H1 (cell line): Measurements from ENCODE around the gene STXBP4. TPM values are rescaled to one million over a fixed set of nuclear protein-coding genes. Genes with fewer than 3 reads are reported as not detected.

Experiments used
- CTCF ChIA-PET: fragments of 300-600 bp; sonication (Branson Sonifier 250); formaldehyde crosslinking; loops from one replicate; lab custom pipeline; 2021; ENCODE audit not compliant: partially characterized antibody; lab: Charles Lee
- POLR2A ChIA-PET: fragments of 300-600 bp; sonication (Branson Sonifier 250); formaldehyde crosslinking; loops from one replicate; lab custom pipeline; 2021; ENCODE audit warnings: inconsistent platforms; ENCODE audit not compliant: partially characterized antibody; lab: Charles Lee
- DNase-seq, 2 experiments: peaks; one replicate each; pipeline versions ENCODE4 v3.0.0 to v3.0.0-alpha.2; 2010 to 2022; ENCODE audit warnings: low spot score in 2 of 2, low read depth in 1 of 2, mixed read lengths in 1 of 2
- FAIRE-seq: peaks from 2 replicates; lab custom pipeline; 2011; peaks lifted over from hg19 to GRCh38; lab: Jason Lieb, UNC
- H2AFZ ChIP-seq: 2 replicates; pipeline ENCODE4 v1.8.1; 2012; ENCODE audit warnings: low read length, inconsistent platforms
- H2AK5ac ChIP-seq: 2 replicates; pipeline ENCODE4 v1.6.1; 2013; ENCODE audit warnings: low read depth, low read length
- H2BK120ac ChIP-seq: replicated peaks from 2 replicates; pipeline ENCODE3; 2013; ENCODE audit warnings: low read depth, low read length, inconsistent platforms
- H2BK12ac ChIP-seq: 2 replicates; pipeline ENCODE4 v1.6.1; 2013; ENCODE audit warnings: low read depth, low read length
- H2BK15ac ChIP-seq: 2 replicates; pipeline ENCODE4 v1.6.1; 2013; ENCODE audit warnings: low read length
- H2BK20ac ChIP-seq: 2 replicates; pipeline ENCODE4 v1.6.1; 2013; ENCODE audit warnings: low read length
- H2BK5ac ChIP-seq: 2 replicates; pipeline ENCODE4 v1.6.1; 2013; ENCODE audit warnings: low read depth, low read length
- H3K14ac ChIP-seq: 2 replicates; pipeline ENCODE4 v1.6.1; 2013; ENCODE audit warnings: inconsistent platforms; ENCODE audit not compliant: insufficient read length
- H3K18ac ChIP-seq: 2 replicates; pipeline ENCODE4 v1.6.1; 2013; ENCODE audit warnings: low read length; ENCODE audit errors: extremely low read depth
- H3K23ac ChIP-seq: 2 replicates; pipeline ENCODE4 v1.6.1; 2013; ENCODE audit warnings: inconsistent platforms; ENCODE audit not compliant: insufficient read length
- H3K23me2 ChIP-seq: 2 replicates; pipeline ENCODE4 v1.6.1; 2013; ENCODE audit warnings: low read depth, low read length
- H3K27ac ChIP-seq: 2 replicates; pipeline ENCODE4 v1.6.1; 2011; ENCODE audit warnings: low read depth, low read length, inconsistent platforms
- H3K27me3 ChIP-seq, 4 experiments: replicated peaks in 1 of 4; 1 replicate in 1 of 4; 2 replicates in 3 of 4; pipeline versions ENCODE4 v1.6.1 to v1.8.1; 2011 to 2013; ENCODE audit warnings: low read length in 3 of 4, mild to moderate bottlenecking in 3 of 4, inconsistent platforms in 2 of 4, mixed read lengths in 2 of 4, moderate library complexity in 1 of 4; ENCODE audit not compliant: control insufficient read depth in 3 of 4, insufficient read depth in 3 of 4; ENCODE audit errors: extremely low read depth in 1 of 4
- H3K36me3 ChIP-seq, 4 experiments: 2 replicates each; pipeline versions ENCODE4 v1.6.1 to v1.8.1; 2011 to 2013; ENCODE audit warnings: mild to moderate bottlenecking in 4 of 4, low read length in 3 of 4, moderate library complexity in 2 of 4, control low read depth in 1 of 4, inconsistent platforms in 1 of 4; ENCODE audit not compliant: insufficient read depth in 4 of 4, control insufficient read depth in 2 of 4
- H3K4ac ChIP-seq: replicated peaks from 2 replicates; pipeline ENCODE3; 2013; ENCODE audit warnings: low read length, low read depth, mixed read lengths, inconsistent platforms; ENCODE audit not compliant: insufficient read length
- H3K4me1 ChIP-seq, 4 experiments: replicated peaks in 1 of 4; 1 replicate in 1 of 4; 2 replicates in 3 of 4; pipeline versions ENCODE4 v1.6.1 to v1.8.1; 2011 to 2013; ENCODE audit warnings: low read length in 3 of 4, inconsistent platforms in 2 of 4, mixed read lengths in 1 of 4; ENCODE audit not compliant: insufficient read depth in 4 of 4, control insufficient read depth in 3 of 4
- H3K4me2 ChIP-seq, 2 experiments: 2 replicates each; pipeline versions ENCODE4 v1.6.1 to v1.8.1; 2011 to 2013; ENCODE audit warnings: low read depth in 2 of 2, low read length in 2 of 2, control low read depth in 1 of 2, inconsistent platforms in 1 of 2, mild to moderate bottlenecking in 1 of 2; ENCODE audit not compliant: insufficient read depth in 1 of 2
- H3K4me3 ChIP-seq, 4 experiments: fragments of 200-600, 300-600 bp in 1 of 4; sonication (generic), shearing (Covaris generic), sonication (Bioruptor Twin) in 1 of 4; 2 replicates each; pipeline versions ENCODE4 v1.5.1 to v1.8.1; 2011 to 2016; ENCODE audit warnings: low read length in 4 of 4, low read depth in 3 of 4, control low read depth in 2 of 4, inconsistent platforms in 2 of 4, mild to moderate bottlenecking in 2 of 4, mixed read lengths in 1 of 4, moderate library complexity in 1 of 4; ENCODE audit not compliant: insufficient read depth in 2 of 4; ENCODE audit errors: extremely low read depth in 1 of 4
- H3K56ac ChIP-seq: replicated peaks from 2 replicates; pipeline ENCODE3; 2013; ENCODE audit warnings: low read depth, mild to moderate bottlenecking, mixed read lengths, low read length, inconsistent platforms; ENCODE audit not compliant: insufficient read length
- H3K79me1 ChIP-seq: 2 replicates; pipeline ENCODE4 v1.6.1; 2013; ENCODE audit warnings: low read depth, low read length, control low read depth
- H3K79me2 ChIP-seq, 2 experiments: 2 replicates each; pipeline versions ENCODE4 v1.6.1 to v1.8.1; 2012 to 2013; ENCODE audit warnings: low read length in 2 of 2, mild to moderate bottlenecking in 2 of 2, inconsistent platforms in 1 of 2; ENCODE audit not compliant: insufficient read depth in 2 of 2, control insufficient read depth in 1 of 2
- H3K9ac ChIP-seq, 4 experiments: replicated peaks in 1 of 4; 1 replicate in 1 of 4; 2 replicates in 3 of 4; pipeline versions ENCODE4 v1.6.1 to v1.8.1; 2011 to 2013; ENCODE audit warnings: low read depth in 3 of 4, low read length in 3 of 4, control low read depth in 2 of 4, mild to moderate bottlenecking in 2 of 4, moderate library complexity in 2 of 4, inconsistent platforms in 1 of 4; ENCODE audit errors: extremely low read depth in 1 of 4
- H3K9me3 ChIP-seq, 2 experiments: 2 replicates each; pipeline versions ENCODE4 v1.6.1 to v1.8.1; 2012 to 2013; ENCODE audit warnings: mild to moderate bottlenecking in 2 of 2, moderate library complexity in 2 of 2, control low read depth in 1 of 2, inconsistent platforms in 1 of 2, low read depth in 1 of 2, low read length in 1 of 2, mixed read lengths in 1 of 2; ENCODE audit not compliant: insufficient read depth in 2 of 2
- H4K20me1 ChIP-seq, 2 experiments: replicated peaks in 1 of 2; 2 replicates each; pipeline versions ENCODE3 to v1.8.1; 2011 to 2013; ENCODE audit warnings: inconsistent platforms in 2 of 2, low read length in 2 of 2, mild to moderate bottlenecking in 1 of 2; ENCODE audit not compliant: insufficient read depth in 2 of 2, control insufficient read depth in 1 of 2
- H4K5ac ChIP-seq: 2 replicates; pipeline ENCODE4 v1.6.1; 2013; ENCODE audit warnings: low read length, low read depth, mixed read lengths, inconsistent platforms; ENCODE audit not compliant: insufficient read length
- H4K8ac ChIP-seq: 2 replicates; pipeline ENCODE4 v1.8.0; 2013; ENCODE audit warnings: mild to moderate bottlenecking, moderate library complexity, low read length, inconsistent platforms; ENCODE audit not compliant: insufficient read depth; ENCODE audit errors: extremely low read depth
- H4K91ac ChIP-seq: replicated peaks from 2 replicates; pipeline ENCODE3; 2013; ENCODE audit warnings: low read length, mixed read lengths, inconsistent platforms; ENCODE audit not compliant: insufficient read length
- CEBPB ChIP-seq: IDR thresholded peaks from 2 replicates; pipeline ENCODE4 v1.6.1; 2012; ENCODE audit warnings: low read depth, low read length
- CHD2 ChIP-seq: IDR thresholded peaks from 2 replicates; pipeline ENCODE4 v1.6.1; 2012; ENCODE audit warnings: low read length, improper control_type of control experiment
- CREB1 ChIP-seq: IDR thresholded peaks from 2 replicates; pipeline ENCODE4 v1.6.1; 2012; ENCODE audit warnings: inconsistent platforms
- GTF2F1 ChIP-seq: IDR thresholded peaks from 2 replicates; pipeline ENCODE4 v1.6.1; 2012; ENCODE audit warnings: low read depth, low read length, improper control_type of control experiment, borderline replicate concordance
- KDM5A ChIP-seq: fragments of 200-600 bp; IDR thresholded peaks from 2 replicates; pipeline ENCODE4 v1.7.1; 2012; ENCODE audit warnings: mild to moderate bottlenecking, low read length, inconsistent platforms, mixed read lengths
- MAFK ChIP-seq: IDR thresholded peaks from 2 replicates; pipeline ENCODE4 v1.6.1; 2012; ENCODE audit warnings: low read depth, mild to moderate bottlenecking, improper control_type of control experiment, low read length
- NANOG ChIP-seq: IDR thresholded peaks from 2 replicates; pipeline ENCODE4 v1.6.1; 2011; ENCODE audit warnings: low read length, low read depth, mild to moderate bottlenecking, inconsistent platforms; ENCODE audit not compliant: insufficient read depth, poor library complexity, severe bottlenecking
- POLR2A ChIP-seq, 2 experiments: IDR thresholded peaks; 1 replicate in 1 of 2; 2 replicates in 1 of 2; pipeline ENCODE4 v1.6.1; 2011; ENCODE audit warnings: low read depth in 2 of 2, low read length in 2 of 2, mild to moderate bottlenecking in 2 of 2; ENCODE audit errors: control extremely low read depth in 1 of 2
- POU5F1 ChIP-seq: IDR thresholded peaks from 2 replicates; pipeline ENCODE4 v1.6.1; 2011; ENCODE audit warnings: low read depth, mild to moderate bottlenecking, low read length, moderate library complexity
- SIX5 ChIP-seq: IDR thresholded peaks from 2 replicates; pipeline ENCODE4 v1.6.1; 2011; ENCODE audit warnings: mild to moderate bottlenecking, low read depth, low read length
- TBP ChIP-seq: IDR thresholded peaks from 2 replicates; pipeline ENCODE4 v1.6.1; 2011; ENCODE audit warnings: low read depth, low read length, improper control_type of control experiment
- WGBS, 2 experiments: shearing (Covaris generic) in 1 of 2; methylation state at CpG; one replicate each; pipeline versions ENCODE4 v1.1.6 to v1.1.7; 2013 to 2015; ENCODE audit warnings: low lambda C conversion rate in 2 of 2, mixed read lengths in 2 of 2, inconsistent platforms in 1 of 2, low coverage in 1 of 2, missing lambda C conversion rate in 1 of 2; ENCODE audit not compliant: insufficient replicate concordance in 2 of 2, insufficient coverage in 1 of 2, insufficient read length in 1 of 2; ENCODE audit errors: extremely low coverage in 1 of 2, missing lambda C conversion rate in 1 of 2; 5-methylcytosine and 5-hydroxymethylcytosine counted together
- polyA plus RNA-seq, 7 experiments: library from polyadenylated mRNA; depleted of rRNA in 3 of 7; stranded (reverse) in 5 of 7; unstranded in 2 of 7; fragments of >200 nt in 5 of 7; fragments of 200-250 nt in 2 of 7; gene quantifications; 1 replicate in 5 of 7; 2 replicates in 1 of 7; 4 replicates in 1 of 7; pipeline versions ENCODE4 v1.2.1 to v1.2.3, GENCODE V29; 2011 to 2013; ENCODE audit warnings: missing spikeins in 2 of 7, mixed read lengths in 2 of 7
- total RNA-seq: library from RNA; stranded (reverse); fragmentation: NEBNext Ultra II Directional; extraction: Animal tissue kit (Norgen Biotek cat#: 25700); gene quantifications from 2 replicates; pipeline ENCODE4 v1.2.1, GENCODE V29; 2021

The STXBP4 gene
- total and polyA plus RNA-seq, 2 of the 8 experiments (the other 6 are each of a cell fraction or from before 2014, with no cell fraction given): 3.2 to 18.5 TPM

- no peak overlapping the region for H3K56ac ChIP-seq
- WGBS, 2 experiments: 87% methylated on average over 7 of the region's 7 CpGs; no CpG with 5 or more reads in 1 of the 2 experiments
- no peak overlapping the region for H2AK5ac ChIP-seq
- H3K4ac ChIP-seq: no peak overlapping the region
- H3K23ac ChIP-seq: no peak overlapping the region
- no peaks in the 10 kb centered on the region for H3K23me2 ChIP-seq
- no peak overlapping the region for H2BK20ac ChIP-seq
- no peaks in the 10 kb centered on the region for H4K20me1 ChIP-seq
- H4K91ac ChIP-seq: no peak overlapping the region
- no peaks in the 10 kb centered on the region for H3K36me3 ChIP-seq
- no peak overlapping the region for H2AFZ ChIP-seq
- FAIRE-seq: no peak
- no peak overlapping the region for H3K18ac ChIP-seq
- no peak overlapping the region for H3K9ac ChIP-seq
- H3K4me1 ChIP-seq: no peaks in the 10 kb centered on the region
- no peak overlapping the region for H2BK5ac ChIP-seq
- H3K4me2 ChIP-seq: no peak overlapping the region
- H3K27ac ChIP-seq: no peak overlapping the region
- H3K4me3 ChIP-seq: no peak overlapping the region
- no peak overlapping the region for H4K8ac ChIP-seq
- ChIA-PET POLR2A (no interaction called here), CTCF (interaction anchor here (1.1 to 2.5 kb wide), 4 partner anchors 16 to 197 kb away, joined by 3 to 12 read pairs (median 4); no protein-coding TSS in a partner anchor)
- no peaks in the 10 kb centered on the region for H3K79me1 ChIP-seq
- no peak overlapping the region for H2BK120ac ChIP-seq
- H4K5ac ChIP-seq: no peak overlapping the region
- no peak overlapping the region for H2BK15ac ChIP-seq
- TF ChIP-seq CREB1: no peak
- no peak for TF ChIP-seq NANOG
- no peak for TF ChIP-seq GTF2F1
- TF ChIP-seq KDM5A: no peak
- TF ChIP-seq CHD2: no peak
- no peak for TF ChIP-seq MAFK
- TF ChIP-seq TBP: no peak
- TF ChIP-seq POU5F1: no peak
- TF ChIP-seq CEBPB: no peak
- TF ChIP-seq POLR2A (IDR thresholded peaks at IDR 0.05; ENCODE audit: control extremely low read depth in 1 of 2, low read depth in 2 of 2, low read length in 2 of 2): no peak
- no peak for TF ChIP-seq SIX5
- H2BK12ac ChIP-seq: no peak overlapping the region
- no peaks in the 10 kb centered on the region for H3K9me3 ChIP-seq
- no peak overlapping the region for H3K14ac ChIP-seq
- H3K27me3 ChIP-seq: no peaks in the 10 kb centered on the region
- no peaks in the 10 kb centered on the region for H3K79me2 ChIP-seq
- no peak for DNase-seq
These were observed 191.9 kb downstream of the STXBP4 start for GRCh38 chr17:55160501-55160900.
